Measurements from ENCODE around the gene CYSLTR2.

CYSLTR2 gene

GRCh38 chr13:48749699-48750473 lies 96.2 kb downstream of the CYSLTR2 start:
- no peaks in the 10 kb centered on the region for H3K36me3 ChIP-seq (ENCODE audit: insufficient read depth, low read length)
- no peak overlapping the region for H3K9ac ChIP-seq (ENCODE audit: low read depth, low read length)
- H3K9me3 ChIP-seq (ENCODE audit: control insufficient read depth, insufficient read depth, low read length) = no peaks in the 10 kb centered on the region
- peaks cover 3% of the 10 kb centered on the region; the same call in 1 of the 2 replicates for H3K4me1 ChIP-seq (ENCODE audit: insufficient read depth, low read length)

DNA sequence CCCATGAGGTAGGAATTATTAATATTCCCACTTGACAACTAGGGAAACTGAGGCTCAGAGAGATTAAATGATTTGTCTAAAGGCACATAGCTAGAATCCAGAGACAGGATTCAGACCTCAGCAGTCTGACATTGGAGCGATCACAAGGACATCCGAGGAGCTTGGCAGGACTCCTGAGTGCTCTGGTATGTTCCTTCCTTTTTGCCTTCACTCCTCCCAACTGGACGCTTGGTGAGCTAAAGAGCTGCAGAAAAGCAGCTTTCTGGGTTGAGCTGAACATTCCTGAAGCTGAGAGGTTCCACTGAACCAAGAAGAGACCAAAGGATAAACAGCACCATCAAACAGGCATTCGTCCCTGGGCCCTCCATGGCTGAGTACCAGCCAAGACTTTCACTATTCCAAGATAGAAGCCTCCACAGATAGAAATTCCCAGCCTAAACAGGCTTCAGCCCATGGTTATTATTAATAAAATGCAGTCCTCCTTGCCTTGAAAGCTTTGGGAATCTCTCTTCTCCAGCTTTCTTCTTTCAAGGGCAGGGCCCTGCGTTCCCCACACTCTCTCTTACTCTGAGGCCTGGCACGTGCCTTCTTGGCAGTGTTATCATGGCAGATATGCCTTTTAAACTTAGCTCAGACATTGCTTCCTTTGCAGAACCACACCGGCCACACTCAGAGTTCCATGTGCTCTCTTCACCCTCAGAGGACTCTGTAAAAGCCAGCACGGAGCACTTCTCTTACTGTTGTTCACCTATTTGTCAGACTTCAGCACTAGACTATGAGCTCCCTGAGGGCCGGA lies 97.1 kb downstream of the CYSLTR2 start:
- no peaks in the 10 kb centered on the region for H3K36me3 ChIP-seq (ENCODE audit: insufficient read depth, low read length)
- peaks cover 3% of the 10 kb centered on the region; the same call in 1 of the 2 replicates for H3K4me1 ChIP-seq (ENCODE audit: insufficient read depth, low read length)
- H3K9ac ChIP-seq (ENCODE audit: low read depth, low read length) = no peak overlapping the region
- no peaks in the 10 kb centered on the region for H3K9me3 ChIP-seq (ENCODE audit: control insufficient read depth, insufficient read depth, low read length)

GRCh38 chr13:48760626-48761025 lies 106.9 kb downstream of the CYSLTR2 start:
- Histone ChIP-seq H3K9ac (ENCODE audit: low read depth, low read length) (no peak overlapping the region), H3K4me1 (ENCODE audit: insufficient read depth, low read length) (no peaks in the 10 kb centered on the region)

More at GRCh38 chr13:48760626-48761025, 106.9 kb downstream of the CYSLTR2 start:
- Histone ChIP-seq H3K9me3 (ENCODE audit: control insufficient read depth, insufficient read depth, low read length) (peaks cover 12% of the 10 kb centered on the region), H3K36me3 (ENCODE audit: insufficient read depth, low read length) (no peaks in the 10 kb centered on the region)
